ENCODE data around the gene RCSD1.
"Not testable (repeated sequence)": the region's sequence is repeated elsewhere in the genome, so short reads cannot be mapped to it uniquely, and the experiment has no call there.

Gene RCSD1

GRCh38 chr1:167706931-167707877 is 77.2 kb downstream of the RCSD1 start:
- in situ Hi-C loops (cut with MboI; ENCODE audit: low sequenced_read_pairs) = no loop called here

DNA sequence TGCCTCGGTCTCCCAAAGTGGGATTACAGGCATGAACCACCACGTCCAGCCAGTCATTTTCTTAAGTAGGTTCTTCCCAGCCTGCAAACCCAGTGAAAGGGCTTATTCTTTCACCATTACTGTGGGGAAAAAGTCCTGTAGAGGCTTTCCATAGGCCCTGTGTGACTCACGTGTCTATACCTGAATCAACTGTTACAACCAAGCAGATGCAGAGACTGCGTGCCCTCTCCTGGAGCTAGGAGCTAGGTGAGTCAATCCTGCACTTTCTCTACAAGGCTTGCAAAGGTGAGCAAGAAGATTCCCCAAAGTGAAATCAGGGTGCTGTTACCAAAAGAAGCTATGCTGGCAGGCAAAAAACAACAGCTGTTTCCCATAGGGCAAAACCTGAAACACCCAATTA is 77.9 kb downstream of the RCSD1 start:
- in situ Hi-C loops (cut with MboI; ENCODE audit: low sequenced_read_pairs) = no loop called here

- in situ Hi-C loops (cut with MboI; ENCODE audit: low sequenced_read_pairs) = no loop called here
Observed at GRCh38 chr1:167708940-167709389, 78.9 kb downstream of the RCSD1 start.

DNA sequence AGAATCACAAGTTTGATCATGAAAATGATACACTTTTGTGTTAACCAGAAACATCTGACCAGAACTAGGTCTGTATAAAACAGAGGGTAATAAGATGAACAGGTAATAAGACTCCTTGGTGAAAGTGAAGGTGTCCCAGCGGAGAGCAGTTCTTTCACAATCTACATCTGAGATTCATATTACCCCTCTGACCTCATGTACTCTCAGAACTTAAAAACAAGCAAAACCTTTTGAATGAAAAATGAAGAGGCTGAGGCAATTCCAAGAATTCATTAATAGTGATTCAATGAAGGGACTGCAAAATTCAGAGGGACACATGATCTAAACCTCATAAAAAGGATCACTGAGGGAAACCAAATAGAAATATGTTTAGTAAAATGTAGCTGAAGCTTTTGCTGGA is 80.8 kb downstream of the RCSD1 start:
- in situ Hi-C loops (cut with MboI; ENCODE audit: low sequenced_read_pairs) = no loop called here

GRCh38 chr1:167711797-167712196 is 81.8 kb downstream of the RCSD1 start:
- in situ Hi-C loops (cut with MboI; ENCODE audit: low sequenced_read_pairs) = no loop called here

GRCh38 chr1:167713330-167714081 is 83.5 kb downstream of the RCSD1 start:
- in situ Hi-C loops (cut with MboI; ENCODE audit: low sequenced_read_pairs) = no loop called here

DNA sequence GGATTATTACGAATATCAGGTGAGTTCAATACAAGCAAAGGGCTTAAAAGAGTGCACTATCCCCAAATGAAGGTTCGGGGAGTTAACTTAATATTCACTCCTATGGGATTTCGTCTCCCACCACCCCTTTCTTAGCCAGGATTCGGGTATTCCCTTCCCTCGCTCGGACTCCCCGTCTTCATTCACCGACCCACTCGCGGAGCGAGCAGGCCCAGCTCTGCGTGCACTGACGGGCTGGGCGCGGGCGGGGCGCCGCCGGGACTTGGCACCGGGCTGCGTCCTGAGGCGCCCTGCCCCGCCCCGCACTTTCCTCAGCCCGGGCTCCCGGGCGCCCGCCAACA is 84.0 kb downstream of the RCSD1 start:
- in situ Hi-C loops (cut with MboI; ENCODE audit: low sequenced_read_pairs) = no loop called here

GRCh38 chr1:167714439-167715156 is 84.6 kb downstream of the RCSD1 start:
- in situ Hi-C loops (cut with MboI; ENCODE audit: low sequenced_read_pairs) = no loop called here

DNA sequence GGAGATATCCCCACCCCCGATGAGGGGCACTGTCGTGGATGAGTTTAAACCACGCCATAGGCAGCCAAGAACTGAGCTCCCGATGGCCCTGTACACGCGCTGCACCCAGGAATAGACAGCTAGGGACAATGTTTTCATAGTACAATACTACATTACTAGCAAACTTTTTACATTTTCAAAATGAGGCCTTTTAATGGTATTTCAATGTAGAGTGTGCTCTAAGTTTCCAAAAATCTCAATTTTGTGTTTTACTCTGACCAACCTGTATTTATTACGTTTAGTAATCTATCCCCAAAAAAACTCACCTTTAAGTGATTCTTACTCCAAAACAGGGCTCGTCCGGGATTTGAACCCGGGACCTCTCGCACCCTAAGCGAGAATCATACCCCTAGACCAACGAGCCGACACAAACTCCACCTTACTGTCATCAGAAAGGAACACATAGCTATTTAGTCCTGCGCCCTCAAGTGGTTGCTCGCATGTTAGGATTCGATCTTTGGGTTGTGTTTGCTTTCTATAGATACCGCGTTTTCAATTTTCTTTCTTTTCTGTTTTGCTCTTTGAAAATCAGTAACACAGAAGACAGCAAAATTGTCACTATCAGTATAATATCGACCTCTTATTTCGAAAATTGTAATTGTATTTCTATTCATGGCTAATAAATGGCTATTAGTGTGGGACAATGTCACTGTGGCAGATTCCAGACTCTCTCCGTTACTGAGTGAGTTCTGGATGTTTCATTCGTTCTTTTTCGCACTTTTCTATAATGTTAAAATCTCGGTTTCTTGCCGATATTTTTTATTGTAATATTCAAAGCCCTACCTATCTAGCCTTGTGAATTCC is 85.3 kb downstream of the RCSD1 start:
- in situ Hi-C loops (cut with MboI; ENCODE audit: low sequenced_read_pairs) = no loop called here

DNA sequence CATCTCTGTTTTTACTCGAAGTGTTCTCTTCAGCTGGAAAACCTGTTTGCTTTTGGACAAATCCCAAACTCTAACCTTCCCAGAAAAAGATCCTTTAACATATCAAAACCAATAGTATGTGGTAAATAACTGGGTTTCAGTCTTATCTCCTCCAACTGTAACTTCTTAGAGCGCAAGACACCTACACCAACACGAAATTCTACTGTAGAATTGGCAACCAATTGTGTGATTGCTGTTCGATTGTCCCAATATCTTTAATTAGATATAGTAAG is 85.9 kb downstream of the RCSD1 start:
- in situ Hi-C loops (cut with MboI; ENCODE audit: low sequenced_read_pairs) = no loop called here

DNA sequence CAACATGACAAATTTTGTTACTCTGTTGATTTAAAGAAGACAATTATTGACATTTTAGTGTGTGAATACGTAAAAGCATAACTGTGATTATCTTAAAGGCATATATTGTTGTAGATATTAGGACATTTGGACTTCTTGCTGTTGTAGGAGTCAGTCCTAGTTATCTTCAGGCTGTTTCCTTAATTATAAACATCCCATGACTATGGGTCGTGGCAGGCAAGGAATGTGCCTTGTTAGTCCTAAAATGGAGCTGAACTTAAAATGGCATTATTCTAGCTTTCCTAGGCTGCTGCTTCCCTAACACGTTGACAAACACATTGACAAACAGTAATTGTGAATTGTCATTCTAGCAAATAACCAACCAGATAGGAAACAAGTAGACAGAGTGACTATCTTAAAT is 87.3 kb downstream of the RCSD1 start:
- in situ Hi-C loops (cut with MboI; ENCODE audit: low sequenced_read_pairs) = no loop called here

- in situ Hi-C loops (cut with MboI; ENCODE audit: low sequenced_read_pairs) = no loop called here
Observed at GRCh38 chr1:167718914-167719691, 89.1 kb downstream of the RCSD1 start.

- in situ Hi-C loops (cut with MboI; ENCODE audit: low sequenced_read_pairs) = not testable (repeated sequence)
Observed at GRCh38 chr1:167719715-167720421, 89.8 kb downstream of the RCSD1 start.

DNA sequence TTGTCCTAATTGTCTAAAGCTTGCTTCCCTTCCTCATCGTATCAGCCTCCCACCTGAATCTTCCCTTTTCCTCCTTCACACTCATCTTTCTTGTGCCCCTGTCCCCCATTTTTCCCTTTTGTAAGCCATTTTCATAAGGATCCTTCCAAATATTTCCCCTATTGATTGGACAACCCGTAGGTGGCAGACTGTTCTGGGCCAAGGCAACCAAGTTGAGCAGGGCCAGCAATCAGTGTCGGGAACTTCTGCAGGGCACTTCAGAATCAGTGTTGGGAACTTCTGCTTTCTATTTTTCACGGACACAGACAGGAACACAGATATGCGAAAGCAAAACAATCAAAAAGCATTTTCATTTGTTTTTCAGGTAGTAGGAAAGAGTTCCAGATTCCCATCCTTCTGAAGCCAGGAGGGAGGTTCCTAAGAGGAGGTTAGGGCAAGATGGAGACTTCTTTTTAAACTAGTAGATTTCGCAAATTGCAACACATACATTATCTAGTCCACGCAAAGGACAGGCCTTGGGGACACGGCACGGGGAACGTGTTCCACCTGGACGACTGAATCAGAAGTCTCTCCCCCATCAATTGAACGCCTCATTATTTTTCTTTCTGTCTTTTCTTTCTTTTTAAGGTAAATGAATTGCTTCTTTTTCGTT is 91.1 kb downstream of the RCSD1 start:
- in situ Hi-C loops (cut with MboI; ENCODE audit: low sequenced_read_pairs) = no loop called here

DNA sequence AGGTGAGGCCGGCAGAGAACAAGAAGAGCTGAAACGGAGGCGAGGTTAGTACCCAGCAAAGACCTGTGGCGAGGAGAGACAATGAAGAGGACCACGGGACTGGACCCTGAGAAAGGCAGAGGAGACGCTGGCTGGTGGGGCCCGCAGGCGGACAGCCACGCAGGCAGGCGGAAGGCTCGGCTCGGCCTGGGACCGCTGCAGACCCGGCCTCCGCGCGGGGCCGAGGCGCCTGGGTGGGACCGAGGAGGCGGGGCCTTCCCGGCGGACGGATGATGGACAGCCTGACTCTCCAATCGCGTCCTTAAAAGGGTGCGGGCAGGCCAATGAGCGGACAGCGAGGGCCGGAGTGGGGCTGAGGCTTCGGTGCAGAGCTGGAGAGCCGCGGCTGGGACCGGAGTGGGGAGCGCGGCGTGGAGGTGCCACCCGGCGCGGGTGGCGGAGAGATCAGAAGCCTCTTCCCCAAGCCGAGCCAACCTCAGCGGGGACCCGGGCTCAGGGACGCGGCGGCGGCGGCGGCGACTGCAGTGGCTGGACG is 91.7 kb downstream of the RCSD1 start, which contains the start of gene MPZL1:
MPZL1 (plus strand) TSS at position 366 of the 535 bp plus-strand sequence. CDS start 170 bp downstream, outside the sequence.
- in situ Hi-C loops (cut with MboI; ENCODE audit: low sequenced_read_pairs) = no loop called here

- in situ Hi-C loops (cut with MboI; ENCODE audit: low sequenced_read_pairs) = no loop called here
Observed at GRCh38 chr1:167722152-167722869, 92.3 kb downstream of the RCSD1 start.

- in situ Hi-C loops (cut with MboI; ENCODE audit: low sequenced_read_pairs) = no loop called here
Observed at GRCh38 chr1:167722870-167723251, 92.8 kb downstream of the RCSD1 start.
